HL-60 (cell line): Measurements from ENCODE around the gene SPATA24.
"Not testable (repeated sequence)": the region's sequence is repeated elsewhere in the genome, so short reads cannot be mapped to it uniquely, and the experiment has no call there.

Experiments used
- CTCF ChIP-seq: IDR thresholded peaks from one replicate; pipeline ENCODE4 v1.5.1; 2011; ENCODE audit warnings: low read length, control low read depth, inconsistent platforms; ENCODE audit not compliant: insufficient read depth
- SPI1 ChIP-seq: IDR thresholded peaks from 2 replicates; pipeline ENCODE4 v1.6.1; 2012; ENCODE audit warnings: low read depth, mild to moderate bottlenecking, borderline replicate concordance

GRCh38 chr5:139409116-139409515 lies 5.2 kb upstream of the SPATA24 start:
- not testable (repeated sequence) for TF ChIP-seq CTCF, SPI1
